K562 (cell line): ENCODE data around the gene C1QTNF5. TPM values are rescaled to one million over a fixed set of nuclear protein-coding genes. Genes with fewer than 3 reads are reported as not detected.

ENCODE experiments used
- ARID2 ChIP-seq: fragments of 450-650 bp; IDR thresholded peaks from 2 replicates; pipeline ENCODE4 v1.6.1; 2017; ENCODE audit warnings: antibody characterized with exemption, mild to moderate bottlenecking
- CBFA2T3 ChIP-seq: fragments of 450-650 bp; IDR thresholded peaks from 2 replicates; pipeline ENCODE4 v1.6.1; 2017
- CSDE1 ChIP-seq, 2 experiments: fragments of 450-650 bp; IDR thresholded peaks; 2 replicates each; pipeline ENCODE4 v1.6.1; 2016; ENCODE audit warnings: mild to moderate bottlenecking in 1 of 2
- CUX1 ChIP-seq: fragments of 200-800 bp; sonication (Bioruptor generic); IDR thresholded peaks from 2 replicates; pipeline ENCODE4 v1.6.1; 2016; ENCODE audit warnings: missing genetic modification characterization, missing compliant biosample characterization
- ELF2 ChIP-seq: fragments of 250-450 bp; sonication (Bioruptor Pico); IDR thresholded peaks from 2 replicates; pipeline ENCODE4 v1.5.0; 2021; ENCODE audit warnings: mild to moderate bottlenecking
- ETS1 ChIP-seq: conservative IDR thresholded peaks from 2 replicates; pipeline ENCODE4 v1.6.1; 2011; ENCODE audit warnings: low read depth, mild to moderate bottlenecking, low read length; ENCODE audit not compliant: control insufficient read depth
- FOS ChIP-seq: IDR thresholded peaks from 3 replicates; pipeline ENCODE4 v1.6.1; 2011; ENCODE audit not compliant: insufficient read length; ENCODE audit errors: extremely low read depth
- HMG20A ChIP-seq: fragments of 450-650 bp; formaldehyde crosslinking; conservative IDR thresholded peaks from 2 replicates; pipeline ENCODE4 v1.4.0; 2020; ENCODE audit warnings: mild to moderate bottlenecking, mixed read lengths
- HNRNPK ChIP-seq: fragments of 200-400 bp; formaldehyde crosslinking; IDR thresholded peaks from one replicate; pipeline ENCODE4 v1.6.1; 2018; ENCODE audit warnings: mild to moderate bottlenecking, low read depth, low read length; ENCODE audit not compliant: poor library complexity, severe bottlenecking
- ILF3 ChIP-seq: fragments of 450-650 bp; IDR thresholded peaks from 2 replicates; pipeline ENCODE4 v1.6.1; 2018; ENCODE audit warnings: antibody characterized with exemption, mild to moderate bottlenecking, moderate library complexity, borderline replicate concordance
- KDM1A ChIP-seq, 2 experiments: fragments of 450-650 bp; IDR thresholded peaks; 2 replicates each; pipeline ENCODE4 v1.6.1; 2016; ENCODE audit warnings: mild to moderate bottlenecking in 2 of 2
- KLF10 ChIP-seq: fragments of 250-450 bp; sonication (Bioruptor Pico); IDR thresholded peaks from 2 replicates; pipeline ENCODE4 v1.6.1; 2021; ENCODE audit warnings: matching md5 sums
- LCOR ChIP-seq: sonication (generic); formaldehyde crosslinking; IDR thresholded peaks from 2 replicates; pipeline ENCODE4 v1.8.0; 2022; ENCODE audit warnings: mild to moderate bottlenecking, missing genetic modification reagents
- NR1H2 ChIP-seq: sonication (generic); formaldehyde crosslinking; IDR thresholded peaks from 2 replicates; pipeline ENCODE4 v1.4.0; 2020; ENCODE audit warnings: mild to moderate bottlenecking, missing genetic modification reagents
- PCBP1 ChIP-seq: fragments of 200-400 bp; formaldehyde crosslinking; IDR thresholded peaks from 2 replicates; pipeline ENCODE4 v1.6.1; 2018; ENCODE audit warnings: mild to moderate bottlenecking, low read depth, low read length; ENCODE audit not compliant: poor library complexity, severe bottlenecking
- PHF8 ChIP-seq: fragments of 200-600 bp; sonication (generic); IDR thresholded peaks from 2 replicates; pipeline ENCODE4 v1.6.1; 2012; ENCODE audit warnings: mixed run types, mild to moderate bottlenecking, inconsistent platforms, low read length, moderate library complexity, borderline replicate concordance
- RCOR1 ChIP-seq, 2 experiments: IDR thresholded peaks; 2 replicates each; pipeline ENCODE4 v1.6.1; 2012; ENCODE audit warnings: low read depth in 2 of 2, low read length in 2 of 2, borderline replicate concordance in 1 of 2, improper control_type of control experiment in 1 of 2
- SFPQ ChIP-seq: fragments of 200-400 bp; formaldehyde crosslinking; IDR thresholded peaks from 2 replicates; pipeline ENCODE4 v1.6.1; 2017; ENCODE audit warnings: mild to moderate bottlenecking, low read depth, low read length, moderate library complexity
- SMARCE1 ChIP-seq: fragments of 450-650 bp; IDR thresholded peaks from 2 replicates; pipeline ENCODE4 v1.7.1; 2016; ENCODE audit warnings: mild to moderate bottlenecking
- SMC3 ChIP-seq: conservative IDR thresholded peaks from 2 replicates; pipeline ENCODE4 v1.6.1; 2011; ENCODE audit warnings: low read depth, low read length, improper control_type of control experiment; ENCODE audit not compliant: insufficient read depth
- TAL1 ChIP-seq: fragments of 450-650 bp; IDR thresholded peaks from 2 replicates; pipeline ENCODE4 v1.6.1; 2016; ENCODE audit warnings: mild to moderate bottlenecking
- ZNF561 ChIP-seq: fragments of 450-650 bp; formaldehyde crosslinking; conservative IDR thresholded peaks from 2 replicates; pipeline ENCODE4 v1.4.0; 2020; ENCODE audit warnings: mild to moderate bottlenecking, moderate library complexity
- polyA plus RNA-seq, 8 experiments: library from polyadenylated mRNA; depleted of rRNA in 4 of 8; stranded (reverse) in 5 of 8; unstranded in 3 of 8; fragments of >200 nt; fragmentation: Nextera tagmentation in 2 of 8; fragmentation: Illumina TruSeq in 1 of 8; extraction: Ambion mirVana in 2 of 8; extraction: Trizol in 1 of 8; gene quantifications; 2 replicates each; pipeline versions ENCODE4 v1.2.1 to v1.2.3, GENCODE V29; 2011 to 2014; ENCODE audit warnings: inconsistent platforms in 1 of 8, missing spikeins in 1 of 8
- total RNA-seq, 7 experiments: library from RNA; depleted of rRNA in 6 of 7; stranded (reverse); fragments of >200 nt in 6 of 7; fragmentation: Illumina TruSeq in 2 of 7; extraction: Trizol in 2 of 7; gene quantifications; 2 replicates each; pipeline versions ENCODE4 v1.2.1 to v1.2.3, GENCODE V29; 2011 to 2021; ENCODE audit warnings: low replicate concordance in 1 of 7

The C1QTNF5 gene
- total and polyA plus RNA-seq, 9 of the 15 experiments (the other 6 are each of a cell fraction or from before 2014, with no cell fraction given), result 0.07 to 0.76 (median 0.24) TPM; not detected in 1

GRCh38 chr11:119319700-119320239, 20.9 kb downstream of the C1QTNF5 start (continued):
- no peak for TF ChIP-seq SFPQ
- peak; percentile 94 for TF ChIP-seq CBFA2T3
- TF ChIP-seq ILF3, result no peak
- TF ChIP-seq NR1H2, result no peak
- no peak for TF ChIP-seq ARID2
- TF ChIP-seq LCOR (CRISPR knock-in tag), result no peak
- TF ChIP-seq TAL1, result peak; percentile 66; the same call in 1 of the 2 replicates
- no peak for TF ChIP-seq PCBP1
- TF ChIP-seq CUX1 (CRISPR knock-in tag), result no peak
- TF ChIP-seq KLF10 (CRISPR knock-in tag), result no peak
- TF ChIP-seq CSDE1 (IDR thresholded peaks at IDR 0.05), result no peak
- TF ChIP-seq RCOR1 (IDR thresholded peaks at IDR 0.05; ENCODE audit: borderline replicate concordance in 1 of 2, low read depth in 2 of 2, low read length in 2 of 2), result no peak
- no peak for TF ChIP-seq HNRNPK
- peak in 1 of 2 experiments; percentile 63; a peak in 2 of 4 replicates for TF ChIP-seq KDM1A (IDR thresholded peaks at IDR 0.05)
- no peak for TF ChIP-seq PHF8
- no peak for TF ChIP-seq FOS
- TF ChIP-seq ELF2 (CRISPR knock-in tag), result no peak
- TF ChIP-seq HMG20A (CRISPR knock-in tag), result no peak
- peak; percentile 52; the same call in 1 of the 2 replicates for TF ChIP-seq SMARCE1
- no peak for TF ChIP-seq SMC3
- no peak for TF ChIP-seq ZNF561 (CRISPR knock-in tag)
- peak; percentile 6; the same call in 1 of the 2 replicates for TF ChIP-seq ETS1
